Right lobe of liver (tissue), 6 donors: ENCODE results near the gene ITLN2. TPM values are rescaled to one million over a fixed set of nuclear protein-coding genes. Genes with fewer than 3 reads are reported as not detected.
A peak's percentile ranks its signal among the peaks of the same experiment; 100 is the strongest.
"Not testable (repeated sequence)": the region's sequence is repeated elsewhere in the genome, so short reads cannot be mapped to it uniquely, and the experiment has no call there.

ENCODE experiments used
- ATAC-seq, 4 donors: fragments of 200-7000 bp; cut with Tn5 transposase; one replicate each; pipeline ENCODE4 v1.9.1; 2020; ENCODE audit warnings: mild to moderate bottlenecking in 4 of 4, moderate library complexity in 4 of 4
- DNase-seq, 3 donors: peaks; one replicate each; pipeline ENCODE4 v3.0.0-alpha.2; 2020
- H3K27ac ChIP-seq, 3 donors: fragments of 200-600 bp; one replicate each; pipeline ENCODE4 v1.8.0; 2022
- H3K27me3 ChIP-seq, 2 donors: fragments of 200-600 bp; one replicate each; pipeline ENCODE4 v1.8.0; 2022
- H3K36me3 ChIP-seq, 4 donors: fragments of 200-600 bp; sonication (generic) in 1 of 4; one replicate each; pipeline versions ENCODE4 v1.5.1 to v1.8.0; 2017 to 2022; ENCODE audit warnings: control low read depth in 1 of 4
- H3K4me1 ChIP-seq, 4 donors: fragments of 200-600 bp; sonication (generic) in 1 of 4; one replicate each; pipeline versions ENCODE4 v1.5.1 to v1.8.0; 2017 to 2022; ENCODE audit warnings: control low read depth in 1 of 4
- H3K4me3 ChIP-seq, 3 donors: fragments of 200-600 bp; one replicate each; pipeline ENCODE4 v1.8.0; 2022
- H3K9me3 ChIP-seq, 4 donors: fragments of 200-600 bp; sonication (generic) in 1 of 4; one replicate each; pipeline versions ENCODE4 v1.5.1 to v1.8.0; 2017 to 2022; ENCODE audit warnings: control low read depth in 1 of 4
- CTCF ChIP-seq, 4 donors: fragments of 200-600 bp in 3 of 4; fragments of 450-650 bp in 1 of 4; IDR thresholded peaks; one replicate each; pipeline versions ENCODE4 v1.5.1 to v1.8.0; 2016 to 2022; ENCODE audit warnings: antibody characterized with exemption in 4 of 4, mild to moderate bottlenecking in 2 of 4
- POLR2A ChIP-seq: fragments of 450-650 bp; IDR thresholded peaks from one replicate; pipeline ENCODE4 v1.6.1; 2017; ENCODE audit warnings: antibody characterized with exemption, mild to moderate bottlenecking
- WGBS: methylation state at CpG from one replicate; pipeline ENCODE4 v1.1.6; 2018; ENCODE audit warnings: low coverage, low lambda C conversion rate; ENCODE audit not compliant: insufficient coverage; ENCODE audit errors: missing lambda C conversion rate; 5-methylcytosine and 5-hydroxymethylcytosine counted together
- intact Hi-C, 2 donors: fragments of 100-400 bp; cut with DNase I; formaldehyde crosslinking; loops; one replicate each; pipeline versions ENCODE4 v1.11.2 to v1.14.1; 2022
- total RNA-seq, 6 experiments: library from RNA; depleted of rRNA in 2 of 6; stranded (reverse); fragments of >200 nt in 2 of 6; fragmentation: NEBNext Ultra II Directional in 3 of 6; extraction: Animal tissue kit (Norgen Biotek cat#: 25700) in 3 of 6; gene quantifications; one replicate each; pipeline versions ENCODE4 v1.1.0 to v1.2.4, GENCODE V29; 2016 to 2023
- donor health status: DM: no; HTN: yes; CAD: no.
- donor health status: DM: no; HTN: no; CAD: no.
- donor health status: DM: no; HTN: no; CAD: no.
- donor health status: DM: no; HTN: yes; CAD: no.
- donor health status: DM: no; HTN: yes; CAD: no.

Gene ITLN2
- total RNA-seq, 6 experiments from 2014 or later, result 0.29 to 0.33 (median 0.32) TPM; not detected in 3

GRCh38 chr1:160945079-160945478, 9.5 kb downstream of the ITLN2 start:
- intact Hi-C loops, result loop anchor here in 1 of 2 donors (10.0 kb wide), 1 partner anchor 110 kb away; no protein-coding TSS in a partner anchor
- no peak for DNase-seq
- H3K27me3 ChIP-seq, result no peaks in the 10 kb centered on the region
- no peak overlapping the region for H3K4me3 ChIP-seq
- peak in 1 of 4 donors; percentile 19 for ATAC-seq
- no peaks in the 10 kb centered on the region for H3K4me1 ChIP-seq
- H3K27ac ChIP-seq, result no peak overlapping the region
- H3K36me3 ChIP-seq, result no peaks in the 10 kb centered on the region
- 72% methylated on average over 14 of the region's 15 CpGs for WGBS
- TF ChIP-seq POLR2A, result no peak
- no peak for TF ChIP-seq CTCF (IDR thresholded peaks at IDR 0.05)
- H3K9me3 ChIP-seq, result no peaks in the 10 kb centered on the region

GRCh38 chr1:160942926-160943325, 11.7 kb downstream of the ITLN2 start:
- intact Hi-C loops, result loop anchor here in 1 of 2 donors (10.0 kb wide), 1 partner anchor 108 kb away; no protein-coding TSS in a partner anchor
- Histone ChIP-seq H3K36me3 (no peaks in the 10 kb centered on the region), H3K4me3 (no peak overlapping the region), H3K4me1 (no peaks in the 10 kb centered on the region), H3K9me3 (no peaks in the 10 kb centered on the region), H3K27me3 (no peaks in the 10 kb centered on the region), H3K27ac (no peak overlapping the region)
- no peak for DNase-seq
- ATAC-seq, result peak; percentile 61 to 87 (median 70)
- 53% methylated on average over 3 of the region's 3 CpGs for WGBS
- TF ChIP-seq POLR2A, result no peak
- peak in 3 of 4 donors; percentile 12 to 31 (median 31) for TF ChIP-seq CTCF (IDR thresholded peaks at IDR 0.05)

GRCh38 chr1:160936666-160937065, 17.9 kb downstream of the ITLN2 start:
- ATAC-seq, H3K27ac ChIP-seq, H3K36me3 ChIP-seq, H3K4me1 ChIP-seq, H3K9me3 ChIP-seq, H3K4me3 ChIP-seq, DNase-seq, intact Hi-C loops, H3K27me3 ChIP-seq: not testable (repeated sequence)
- WGBS, result 88% methylated on average over 6 of the region's 19 CpGs

- Histone ChIP-seq H3K4me1 (no peaks in the 10 kb centered on the region), H3K4me3 (no peak overlapping the region), H3K27me3 (no peaks in the 10 kb centered on the region), H3K27ac (no peak overlapping the region), H3K9me3 (no peaks in the 10 kb centered on the region), H3K36me3 (no peaks in the 10 kb centered on the region)
- DNase-seq (no peak), ATAC-seq (peak in 3 of 4 donors; percentile 16 to 53 (median 32))
- TF ChIP-seq POLR2A (no peak), CTCF (IDR thresholded peaks at IDR 0.05) (no peak)
- intact Hi-C loops, result no loop called here
- 79% methylated on average over 10 of the region's 12 CpGs for WGBS
Observed at GRCh38 chr1:160935527-160936258, 18.9 kb downstream of the ITLN2 start.

- H3K4me3 ChIP-seq, H3K27ac ChIP-seq, intact Hi-C loops, H3K4me1 ChIP-seq, H3K36me3 ChIP-seq, H3K27me3 ChIP-seq, DNase-seq, ATAC-seq, H3K9me3 ChIP-seq: not testable (repeated sequence)
- WGBS, result 88% methylated on average over 9 of the region's 31 CpGs
Observed at GRCh38 chr1:160933305-160933704, 21.3 kb downstream of the ITLN2 start.
